ENCODE data around the gene FUT8. TPM values are rescaled to one million over a fixed set of nuclear protein-coding genes. Genes with fewer than 3 reads are reported as not detected.

Gene FUT8
- total RNA-seq, 1 donor from 2014 or later: 181 TPM

DNA sequence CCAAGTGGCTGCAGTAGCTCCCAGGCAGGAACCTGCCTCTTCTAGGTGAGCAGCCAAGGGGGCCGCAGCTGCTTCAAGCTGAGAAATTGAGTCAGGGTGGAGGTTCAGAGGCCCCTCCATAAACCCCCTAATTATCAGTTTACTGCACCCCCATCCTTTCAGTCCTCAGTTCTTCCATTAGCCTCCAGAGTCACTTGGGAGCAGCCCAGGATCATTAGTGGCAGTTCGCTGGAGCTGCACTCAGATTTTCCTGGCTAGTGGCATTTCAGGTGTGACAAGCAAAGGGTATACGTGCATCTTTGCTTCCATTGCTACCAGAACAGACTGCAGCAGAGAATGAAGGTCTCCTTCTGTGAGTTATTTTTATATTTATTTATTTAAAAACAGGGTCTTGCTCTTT is 358.7 kb downstream of the FUT8 start:
- Mint-ChIP-seq H3K4me1 (ENCODE audit: low read depth) (no peaks in the 10 kb centered on the region), H3K4me3 (no peak overlapping the region), H3K9me3 (no peaks in the 10 kb centered on the region), H3K36me3 (ENCODE audit: low read depth) (no peaks in the 10 kb centered on the region), H3K27me3 (ENCODE audit: insufficient read depth) (peaks cover 18% of the 10 kb centered on the region), H3K27ac (no peak overlapping the region)
- intact Hi-C loops (cut with micrococcal nuclease): no loop called here
- no peak for DNase-seq (ENCODE audit: low spot score)

DNA sequence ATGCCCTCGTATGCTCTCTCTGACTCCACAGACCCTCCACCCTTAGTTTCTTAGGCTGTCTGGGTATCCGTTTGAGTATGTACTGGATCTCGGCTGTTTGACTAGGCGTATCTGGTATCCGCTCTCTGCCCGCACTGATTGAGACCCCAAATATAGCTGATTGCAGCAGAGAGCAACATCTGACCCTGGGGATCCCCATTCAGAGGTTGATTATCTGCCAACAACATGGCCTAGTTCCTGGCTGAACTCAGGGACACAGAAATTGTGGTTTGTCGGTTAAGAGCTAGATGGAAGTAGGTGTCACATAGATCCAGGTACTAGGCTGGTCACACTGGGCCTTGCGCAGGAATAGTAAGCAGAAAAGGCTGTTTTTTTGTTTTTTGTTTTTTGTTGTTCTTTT is 359.9 kb downstream of the FUT8 start:
- DNase-seq (ENCODE audit: low spot score): no peak
- Mint-ChIP-seq H3K36me3 (ENCODE audit: low read depth) (no peaks in the 10 kb centered on the region), H3K9me3 (no peaks in the 10 kb centered on the region), H3K27me3 (ENCODE audit: insufficient read depth) (peaks cover 15% of the 10 kb centered on the region), H3K27ac (no peak overlapping the region), H3K4me3 (no peak overlapping the region), H3K4me1 (ENCODE audit: low read depth) (no peaks in the 10 kb centered on the region)
- intact Hi-C loops (cut with micrococcal nuclease): no loop called here

GRCh38 chr14:65772921-65773574 is 360.5 kb downstream of the FUT8 start:
- Mint-ChIP-seq H3K9me3 (no peaks in the 10 kb centered on the region), H3K36me3 (ENCODE audit: low read depth) (no peaks in the 10 kb centered on the region), H3K4me1 (ENCODE audit: low read depth) (no peaks in the 10 kb centered on the region), H3K4me3 (no peak overlapping the region), H3K27ac (no peak overlapping the region), H3K27me3 (ENCODE audit: insufficient read depth) (peaks cover 15% of the 10 kb centered on the region)
- intact Hi-C loops (cut with micrococcal nuclease): no loop called here
- no peak for DNase-seq (ENCODE audit: low spot score)

DNA sequence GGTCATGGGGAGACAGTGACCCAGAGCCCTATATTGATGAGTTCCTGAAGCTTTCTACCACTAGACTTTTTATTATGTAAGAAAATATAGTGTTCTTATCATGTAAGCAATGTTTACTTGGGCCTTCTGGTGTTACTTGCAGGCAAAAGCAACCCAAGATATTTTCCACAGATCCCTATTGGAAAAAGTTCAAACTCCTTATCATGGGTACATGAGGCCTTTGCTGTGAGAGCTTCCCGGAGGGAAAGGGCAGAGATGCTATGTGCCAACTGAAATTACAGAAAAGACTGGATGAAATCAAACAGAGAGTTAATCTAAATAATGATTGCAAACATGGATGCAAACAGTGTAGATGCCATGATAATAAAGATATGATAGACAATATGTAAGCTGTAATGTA is 361.5 kb downstream of the FUT8 start:
- intact Hi-C loops (cut with micrococcal nuclease): no loop called here
- Mint-ChIP-seq H3K9me3 (no peaks in the 10 kb centered on the region), H3K4me3 (no peak overlapping the region), H3K4me1 (ENCODE audit: low read depth) (no peaks in the 10 kb centered on the region), H3K36me3 (ENCODE audit: low read depth) (no peaks in the 10 kb centered on the region), H3K27me3 (ENCODE audit: insufficient read depth) (peaks cover 15% of the 10 kb centered on the region), H3K27ac (no peak overlapping the region)
- no peak for DNase-seq (ENCODE audit: low spot score)

DNA sequence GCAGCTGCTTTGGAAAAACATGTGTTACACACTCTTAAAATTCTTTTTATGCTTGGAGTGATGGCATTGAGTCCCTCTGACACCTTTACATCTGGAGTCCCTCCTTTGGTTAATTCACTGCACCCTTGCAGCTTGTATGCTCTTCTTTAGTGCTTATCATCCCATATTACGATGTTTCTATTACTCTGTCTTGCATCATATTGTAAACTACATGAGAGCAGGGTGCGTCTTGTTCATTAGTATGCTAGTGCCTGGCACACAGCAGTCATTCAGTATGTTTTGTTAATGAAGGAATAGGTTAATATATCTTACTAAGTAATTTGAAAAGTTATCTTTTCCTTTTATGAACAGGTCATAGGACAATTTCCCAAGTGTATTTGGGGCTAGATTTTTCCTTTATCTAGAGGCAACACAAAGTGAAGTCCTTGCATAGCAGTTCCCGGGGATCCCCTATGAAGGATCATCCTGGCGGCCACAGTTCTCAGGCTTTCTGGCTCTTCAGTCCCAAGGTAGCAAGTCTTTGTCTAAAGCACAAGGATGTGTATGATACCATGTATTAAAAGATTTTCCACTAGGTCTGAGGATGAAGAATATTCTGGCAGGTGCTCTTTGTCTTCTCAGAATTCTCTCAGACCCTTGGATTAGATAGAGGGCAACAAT is 363.8 kb downstream of the FUT8 start:
- H3K36me3 Mint-ChIP-seq (ENCODE audit: low read depth): peaks cover 2% of the 10 kb centered on the region
- H3K4me1 Mint-ChIP-seq (ENCODE audit: low read depth): no peaks in the 10 kb centered on the region
- no peaks in the 10 kb centered on the region for H3K9me3 Mint-ChIP-seq
- no peak for DNase-seq (ENCODE audit: low spot score)
- intact Hi-C loops (cut with micrococcal nuclease): no loop called here
- H3K27me3 Mint-ChIP-seq (ENCODE audit: insufficient read depth): peaks cover 25% of the 10 kb centered on the region
- H3K27ac Mint-ChIP-seq: no peak overlapping the region
- no peak overlapping the region for H3K4me3 Mint-ChIP-seq

DNA sequence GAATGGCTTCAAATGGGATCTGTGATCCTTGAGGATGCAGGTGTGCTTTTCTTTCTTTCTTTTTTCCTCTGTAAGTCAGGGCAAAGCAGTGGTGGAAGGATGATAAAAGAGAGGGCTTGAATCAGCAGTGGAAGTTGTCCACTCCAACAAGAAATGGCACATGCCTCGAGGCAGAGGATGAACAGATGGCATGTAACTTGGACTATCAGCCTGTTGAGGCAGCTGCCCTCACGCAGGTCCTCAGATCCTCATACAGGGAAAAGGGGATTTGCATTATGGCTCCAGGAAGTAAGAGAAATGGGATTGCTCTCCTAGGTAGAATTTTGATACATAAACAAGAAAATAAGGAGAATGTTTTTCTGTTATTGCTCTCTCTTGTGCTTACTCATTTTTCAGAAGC is 368.0 kb downstream of the FUT8 start:
- Mint-ChIP-seq H3K9me3 (no peaks in the 10 kb centered on the region), H3K36me3 (ENCODE audit: low read depth) (peaks cover 2% of the 10 kb centered on the region), H3K4me3 (no peak overlapping the region), H3K4me1 (ENCODE audit: low read depth) (no peaks in the 10 kb centered on the region), H3K27ac (no peak overlapping the region), H3K27me3 (ENCODE audit: insufficient read depth) (peaks cover 30% of the 10 kb centered on the region)
- no peak for DNase-seq (ENCODE audit: low spot score)
- intact Hi-C loops (cut with micrococcal nuclease): no loop called here

- H3K4me3 Mint-ChIP-seq: no peak overlapping the region
- intact Hi-C loops (cut with micrococcal nuclease): no loop called here
- no peaks in the 10 kb centered on the region for H3K4me1 Mint-ChIP-seq (ENCODE audit: low read depth)
- no peak for DNase-seq (ENCODE audit: low spot score)
- H3K27me3 Mint-ChIP-seq (ENCODE audit: insufficient read depth): peaks cover 24% of the 10 kb centered on the region
- no peak overlapping the region for H3K27ac Mint-ChIP-seq
- H3K36me3 Mint-ChIP-seq (ENCODE audit: low read depth): peaks cover 2% of the 10 kb centered on the region
- no peaks in the 10 kb centered on the region for H3K9me3 Mint-ChIP-seq
These were observed 370.6 kb downstream of the FUT8 start for GRCh38 chr14:65783101-65783500.

DNA sequence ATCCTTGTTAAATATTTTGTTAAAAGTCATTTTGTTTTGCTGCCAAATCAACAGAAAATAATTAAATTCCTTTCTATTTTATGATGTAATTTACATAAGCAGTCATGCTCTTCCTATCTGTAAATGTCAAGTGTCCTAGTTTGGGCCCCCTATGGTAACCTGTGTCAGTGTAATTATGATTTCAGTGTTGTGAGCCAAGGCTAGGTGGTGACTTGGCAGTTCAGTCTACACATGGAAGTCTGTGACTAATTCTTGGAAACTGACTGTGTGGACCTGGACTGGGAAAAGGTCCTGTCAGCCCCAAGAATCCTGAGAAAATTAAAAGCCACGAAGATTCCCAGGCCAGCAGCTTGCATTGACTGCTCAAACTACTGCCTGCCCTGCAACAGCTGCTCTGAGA is 371.0 kb downstream of the FUT8 start:
- peaks cover 24% of the 10 kb centered on the region for H3K27me3 Mint-ChIP-seq (ENCODE audit: insufficient read depth)
- intact Hi-C loops (cut with micrococcal nuclease): no loop called here
- no peak overlapping the region for H3K27ac Mint-ChIP-seq
- peaks cover 2% of the 10 kb centered on the region for H3K36me3 Mint-ChIP-seq (ENCODE audit: low read depth)
- no peaks in the 10 kb centered on the region for H3K9me3 Mint-ChIP-seq
- no peak overlapping the region for H3K4me3 Mint-ChIP-seq
- no peaks in the 10 kb centered on the region for H3K4me1 Mint-ChIP-seq (ENCODE audit: low read depth)
- DNase-seq (ENCODE audit: low spot score): no peak

GRCh38 chr14:65784574-65784973 is 372.0 kb downstream of the FUT8 start:
- no peak overlapping the region for H3K27ac Mint-ChIP-seq
- peaks cover 19% of the 10 kb centered on the region for H3K27me3 Mint-ChIP-seq (ENCODE audit: insufficient read depth)
- no peak for DNase-seq (ENCODE audit: low spot score)
- no peaks in the 10 kb centered on the region for H3K4me1 Mint-ChIP-seq (ENCODE audit: low read depth)
- H3K4me3 Mint-ChIP-seq: no peak overlapping the region
- no peaks in the 10 kb centered on the region for H3K9me3 Mint-ChIP-seq
- H3K36me3 Mint-ChIP-seq (ENCODE audit: low read depth): peaks cover 2% of the 10 kb centered on the region
- intact Hi-C loops (cut with micrococcal nuclease): no loop called here

- Mint-ChIP-seq H3K4me1 (ENCODE audit: low read depth) (no peaks in the 10 kb centered on the region), H3K36me3 (ENCODE audit: low read depth) (no peaks in the 10 kb centered on the region), H3K4me3 (no peak overlapping the region), H3K9me3 (no peaks in the 10 kb centered on the region), H3K27ac (no peak overlapping the region), H3K27me3 (ENCODE audit: insufficient read depth) (peaks cover 13% of the 10 kb centered on the region)
- DNase-seq (ENCODE audit: low spot score): no peak
- intact Hi-C loops (cut with micrococcal nuclease): no loop called here
These were observed 374.9 kb downstream of the FUT8 start for GRCh38 chr14:65787461-65787860.

- Mint-ChIP-seq H3K27ac (no peak overlapping the region), H3K4me3 (no peak overlapping the region), H3K27me3 (ENCODE audit: insufficient read depth) (peaks cover 11% of the 10 kb centered on the region), H3K4me1 (ENCODE audit: low read depth) (no peaks in the 10 kb centered on the region), H3K9me3 (no peaks in the 10 kb centered on the region), H3K36me3 (ENCODE audit: low read depth) (no peaks in the 10 kb centered on the region)
- intact Hi-C loops (cut with micrococcal nuclease): no loop called here
- no peak for DNase-seq (ENCODE audit: low spot score)
These were observed 376.3 kb downstream of the FUT8 start for GRCh38 chr14:65788876-65789275.

DNA sequence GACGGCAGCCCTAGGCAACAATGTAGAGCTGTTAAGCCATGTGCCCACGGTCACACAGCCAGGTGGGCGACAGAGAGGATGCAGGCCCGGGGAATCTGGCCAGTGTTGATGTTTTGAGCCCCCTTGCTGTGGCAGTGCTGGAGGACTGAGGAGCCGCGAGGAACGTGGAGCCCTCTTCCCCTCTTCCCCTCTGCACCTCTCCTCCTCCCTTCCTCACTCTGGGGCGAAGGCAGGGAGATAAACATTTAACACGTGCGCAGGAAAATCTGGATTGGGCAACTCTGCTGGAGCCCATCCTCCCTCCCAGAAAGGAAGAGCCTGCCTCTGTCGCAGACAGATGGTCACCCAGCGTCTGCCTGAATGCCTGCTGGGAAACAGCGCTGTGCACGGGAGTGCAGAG is 376.8 kb downstream of the FUT8 start:
- Mint-ChIP-seq H3K36me3 (ENCODE audit: low read depth) (no peaks in the 10 kb centered on the region), H3K27me3 (ENCODE audit: insufficient read depth) (peaks cover 10% of the 10 kb centered on the region), H3K9me3 (no peaks in the 10 kb centered on the region), H3K27ac (no peak overlapping the region), H3K4me1 (ENCODE audit: low read depth) (no peaks in the 10 kb centered on the region), H3K4me3 (no peak overlapping the region)
- intact Hi-C loops (cut with micrococcal nuclease): no loop called here
- no peak for DNase-seq (ENCODE audit: low spot score)

DNA sequence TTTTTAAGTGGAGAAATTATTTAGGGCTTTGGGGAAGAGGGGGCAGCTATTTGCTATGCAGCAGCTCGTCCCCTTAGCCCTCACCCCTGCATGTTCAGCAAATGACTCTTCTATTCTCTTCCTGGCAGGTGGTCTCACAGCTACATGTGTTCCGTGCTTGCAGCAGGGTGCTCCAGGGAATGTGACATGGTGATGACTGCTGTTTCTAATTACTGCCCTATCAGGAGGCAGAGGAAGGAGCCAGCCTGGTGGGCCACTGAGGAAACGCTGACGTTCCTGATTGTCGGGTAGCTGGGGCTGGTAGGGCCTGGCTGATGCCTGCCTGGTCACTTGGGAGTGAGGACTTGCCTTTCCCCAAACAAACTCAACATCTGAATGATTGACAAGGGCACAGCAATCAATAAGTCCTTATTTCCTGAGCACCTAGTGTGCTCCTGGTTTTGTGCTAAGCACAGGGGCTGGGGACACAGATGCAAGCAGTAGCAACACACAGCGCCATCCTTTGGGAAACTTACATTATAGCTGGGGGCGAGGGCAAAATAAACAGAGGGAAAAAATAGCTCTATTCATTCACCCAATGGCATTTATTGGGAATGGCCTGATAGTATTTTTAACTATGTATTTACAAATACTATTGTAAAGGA is 377.8 kb downstream of the FUT8 start:
- Mint-ChIP-seq H3K27me3 (ENCODE audit: insufficient read depth) (peaks cover 7% of the 10 kb centered on the region), H3K27ac (no peak overlapping the region), H3K9me3 (no peaks in the 10 kb centered on the region), H3K4me1 (ENCODE audit: low read depth) (no peaks in the 10 kb centered on the region), H3K36me3 (ENCODE audit: low read depth) (no peaks in the 10 kb centered on the region), H3K4me3 (no peak overlapping the region)
- no peak for DNase-seq (ENCODE audit: low spot score)
- intact Hi-C loops (cut with micrococcal nuclease): no loop called here
